ENCODE data around the gene ANKRD60. TPM values are rescaled to one million over a fixed set of nuclear protein-coding genes. Genes with fewer than 3 reads are reported as not detected.

The ANKRD60 gene
- total RNA-seq, 2 experiments from 2014 or later, result not detected

DNA sequence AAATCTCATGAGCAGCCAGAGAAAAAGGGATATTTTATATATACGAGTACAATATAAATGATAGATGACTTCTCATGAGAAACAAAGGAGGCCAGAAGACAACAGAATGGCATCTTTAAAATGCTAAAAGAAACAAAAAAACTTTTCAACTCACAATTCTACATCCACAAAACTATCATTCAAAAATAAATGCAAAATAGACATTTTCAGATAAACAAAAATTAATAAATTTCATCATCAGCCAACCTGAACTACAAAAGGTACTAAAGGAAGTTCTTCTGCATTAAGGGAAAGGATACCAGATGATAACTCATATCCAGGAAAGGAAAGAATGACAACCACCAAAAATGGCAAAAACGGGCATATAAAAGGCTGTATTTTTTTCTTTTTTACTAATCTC, 27.9 kb upstream of the ANKRD60 start:
- DNase-seq (ENCODE audit: low spot score), result no peak
- peaks cover 7% of the 10 kb centered on the region for H3K4me1 ChIP-seq (ENCODE audit: insufficient read depth, low read length, poor library complexity, severe bottlenecking)
- no peaks in the 10 kb centered on the region for H4K20me1 ChIP-seq (ENCODE audit: insufficient read depth, low read length)
- H3K27ac ChIP-seq (ENCODE audit: low read depth, low read length, poor library complexity, severe bottlenecking), result no peak overlapping the region
- no peak for TF ChIP-seq EZH2phosphoT487 (IDR thresholded peaks at IDR 0.05; ENCODE audit: borderline replicate concordance, low read depth, low read length)
- TF ChIP-seq, protein P1, sequence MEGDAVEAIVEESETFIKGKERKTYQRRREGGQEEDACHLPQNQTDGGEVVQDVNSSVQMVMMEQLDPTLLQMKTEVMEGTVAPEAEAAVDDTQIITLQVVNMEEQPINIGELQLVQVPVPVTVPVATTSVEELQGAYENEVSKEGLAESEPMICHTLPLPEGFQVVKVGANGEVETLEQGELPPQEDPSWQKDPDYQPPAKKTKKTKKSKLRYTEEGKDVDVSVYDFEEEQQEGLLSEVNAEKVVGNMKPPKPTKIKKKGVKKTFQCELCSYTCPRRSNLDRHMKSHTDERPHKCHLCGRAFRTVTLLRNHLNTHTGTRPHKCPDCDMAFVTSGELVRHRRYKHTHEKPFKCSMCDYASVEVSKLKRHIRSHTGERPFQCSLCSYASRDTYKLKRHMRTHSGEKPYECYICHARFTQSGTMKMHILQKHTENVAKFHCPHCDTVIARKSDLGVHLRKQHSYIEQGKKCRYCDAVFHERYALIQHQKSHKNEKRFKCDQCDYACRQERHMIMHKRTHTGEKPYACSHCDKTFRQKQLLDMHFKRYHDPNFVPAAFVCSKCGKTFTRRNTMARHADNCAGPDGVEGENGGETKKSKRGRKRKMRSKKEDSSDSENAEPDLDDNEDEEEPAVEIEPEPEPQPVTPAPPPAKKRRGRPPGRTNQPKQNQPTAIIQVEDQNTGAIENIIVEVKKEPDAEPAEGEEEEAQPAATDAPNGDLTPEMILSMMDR (conservative IDR thresholded peaks at IDR 0.05; ENCODE audit: low read length), result no peak
- H3K79me2 ChIP-seq (ENCODE audit: insufficient read depth, low read depth, low read length), result no peaks in the 10 kb centered on the region
- H3K9me2 ChIP-seq (ENCODE audit: insufficient read depth, low read length), result no peaks in the 10 kb centered on the region
- H3K4me3 ChIP-seq (ENCODE audit: low read depth, low read length, poor library complexity, severe bottlenecking), result no peak overlapping the region
- ChIA-PET CTCF (ENCODE audit: unreplicated experiment) (no interaction called here), POLR2A (no interaction called here)
- H3K4me2 ChIP-seq (ENCODE audit: low read length), result no peak overlapping the region
- H3K9me3 ChIP-seq (ENCODE audit: low read length), result no peaks in the 10 kb centered on the region
- intact Hi-C loops (cut with micrococcal nuclease; ENCODE audit: unreplicated experiment), result no loop called here
- no peak overlapping the region for H2AFZ ChIP-seq (ENCODE audit: low read length)
- no peaks in the 10 kb centered on the region for H3K36me3 ChIP-seq (ENCODE audit: insufficient read depth, low read length)
- no TSS peak for BruUV-seq (replicated peaks)

DNA sequence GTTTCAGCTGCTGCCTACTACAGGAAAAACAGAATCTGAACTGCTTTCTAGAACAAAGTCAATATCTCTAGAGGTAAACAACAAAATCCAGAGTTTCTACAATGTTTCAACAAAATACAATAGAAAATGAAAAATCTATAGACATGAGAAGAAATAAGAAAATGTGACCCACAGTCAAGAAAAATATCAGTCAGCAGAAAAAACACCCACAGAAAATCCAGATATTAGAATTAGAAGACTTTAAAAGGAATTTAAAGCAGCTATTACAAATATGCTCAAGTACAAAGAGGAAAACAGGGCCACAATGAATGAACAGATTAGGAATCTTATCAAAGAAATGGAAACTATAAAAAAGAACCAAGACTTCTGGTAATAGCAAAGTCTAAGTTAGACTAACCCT, 26.4 kb upstream of the ANKRD60 start:
- no peak for DNase-seq (ENCODE audit: low spot score)
- intact Hi-C loops (cut with micrococcal nuclease; ENCODE audit: unreplicated experiment), result no loop called here
- no peaks in the 10 kb centered on the region for H3K79me2 ChIP-seq (ENCODE audit: insufficient read depth, low read depth, low read length)
- 0 out of 2 replicates have a peak, but pooled peaks cover 3% of the 10 kb centered on the region for H3K36me3 ChIP-seq (ENCODE audit: insufficient read depth, low read length)
- TF ChIP-seq EZH2phosphoT487 (IDR thresholded peaks at IDR 0.05; ENCODE audit: borderline replicate concordance, low read depth, low read length), result no peak
- TF ChIP-seq, protein P1 (conservative IDR thresholded peaks at IDR 0.05; ENCODE audit: low read length), result no peak
- H3K9me2 ChIP-seq (ENCODE audit: insufficient read depth, low read length), result no peaks in the 10 kb centered on the region
- H2AFZ ChIP-seq (ENCODE audit: low read length), result no peak overlapping the region
- no peak overlapping the region for H3K27ac ChIP-seq (ENCODE audit: low read depth, low read length, poor library complexity, severe bottlenecking)
- H4K20me1 ChIP-seq (ENCODE audit: insufficient read depth, low read length), result no peaks in the 10 kb centered on the region
- H3K4me2 ChIP-seq (ENCODE audit: low read length), result no peak overlapping the region
- H3K4me3 ChIP-seq (ENCODE audit: low read depth, low read length, poor library complexity, severe bottlenecking), result no peak overlapping the region
- H3K9me3 ChIP-seq (ENCODE audit: low read length), result no peaks in the 10 kb centered on the region
- peaks cover 7% of the 10 kb centered on the region for H3K4me1 ChIP-seq (ENCODE audit: insufficient read depth, low read length, poor library complexity, severe bottlenecking)
- CTCF ChIA-PET (ENCODE audit: unreplicated experiment), result no interaction called here
- POLR2A ChIA-PET, result interaction anchor here (2.0 kb wide), 1 partner anchor 9 kb away, joined by 5 read pairs; no protein-coding TSS in a partner anchor
- BruUV-seq (replicated peaks), result no TSS peak

DNA sequence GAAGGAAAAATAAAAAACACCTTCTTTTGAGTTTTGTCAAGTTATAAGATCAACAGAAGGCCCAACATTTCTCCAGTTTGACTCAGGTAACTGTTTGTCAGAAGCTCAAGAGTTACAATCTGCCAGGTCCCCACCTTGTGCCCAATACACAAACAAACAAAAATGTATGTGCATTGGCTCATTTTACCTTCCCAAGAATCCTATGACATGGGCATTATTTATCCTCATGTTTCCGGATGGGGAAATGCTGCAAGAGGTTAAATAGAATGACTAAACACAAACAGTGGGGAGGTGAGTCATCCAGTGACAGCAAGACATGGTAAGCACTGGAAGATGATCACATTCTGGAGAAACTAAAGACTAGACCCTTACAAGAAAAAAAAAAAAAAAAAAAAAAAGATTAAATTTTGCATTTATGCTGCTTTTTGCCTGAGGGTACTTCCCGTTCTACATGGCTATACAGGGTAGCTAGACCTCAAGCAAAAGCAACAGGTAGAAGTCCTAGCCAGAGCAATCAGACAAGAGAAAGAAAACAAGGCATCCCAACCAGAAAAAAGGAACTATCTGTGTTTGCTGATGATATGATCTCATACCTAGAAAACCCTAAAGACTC, 23.6 kb upstream of the ANKRD60 start:
- Histone ChIP-seq H3K9me2 (ENCODE audit: insufficient read depth, low read length) (no peaks in the 10 kb centered on the region), H3K4me2 (ENCODE audit: low read length) (no peak overlapping the region), H3K79me2 (ENCODE audit: insufficient read depth, low read depth, low read length) (no peaks in the 10 kb centered on the region), H3K4me1 (ENCODE audit: insufficient read depth, low read length, poor library complexity, severe bottlenecking) (no peaks in the 10 kb centered on the region), H3K36me3 (ENCODE audit: insufficient read depth, low read length) (0 out of 2 replicates have a peak, but pooled peaks cover 3% of the 10 kb centered on the region), H3K4me3 (ENCODE audit: low read depth, low read length, poor library complexity, severe bottlenecking) (no peak overlapping the region), H2AFZ (ENCODE audit: low read length) (no peak overlapping the region), H3K9me3 (ENCODE audit: low read length) (no peaks in the 10 kb centered on the region), H4K20me1 (ENCODE audit: insufficient read depth, low read length) (no peaks in the 10 kb centered on the region), H3K27ac (ENCODE audit: low read depth, low read length, poor library complexity, severe bottlenecking) (no peak overlapping the region)
- BruUV-seq (replicated peaks), result no TSS peak
- DNase-seq (ENCODE audit: low spot score), result no peak
- ChIA-PET CTCF (ENCODE audit: unreplicated experiment) (no interaction called here), POLR2A (no interaction called here)
- TF ChIP-seq, protein P1 (conservative IDR thresholded peaks at IDR 0.05; ENCODE audit: low read length), result no peak
- no peak for TF ChIP-seq EZH2phosphoT487 (IDR thresholded peaks at IDR 0.05; ENCODE audit: borderline replicate concordance, low read depth, low read length)
- intact Hi-C loops (cut with micrococcal nuclease; ENCODE audit: unreplicated experiment), result no loop called here
